PC-9 (cell line): Measurements from ENCODE around the gene ADAMTS2. TPM values are rescaled to one million over a fixed set of nuclear protein-coding genes. Genes with fewer than 3 reads are reported as not detected.

ENCODE experiments used
- BruUV-seq: library from RNA; stranded (reverse); fragments of 400-500 nt; replicated peaks from 2 replicates; lab custom pipeline; 2021; lab: Mats Ljungman, UMichigan
- CTCF ChIA-PET: fragments of 300-600 bp; sonication (Branson Sonifier 250); formaldehyde crosslinking; loops from one replicate; lab custom pipeline; 2022; ENCODE audit warnings: antibody characterized with exemption; lab: Charles Lee
- POLR2A ChIA-PET: fragments of 300-600 bp; sonication (Branson Sonifier 250); formaldehyde crosslinking; loops from one replicate; lab custom pipeline; 2022; ENCODE audit warnings: antibody characterized with exemption; ENCODE audit not compliant: unreplicated experiment; lab: Charles Lee
- DNase-seq, 2 experiments: peaks; one replicate each; pipeline versions ENCODE4 v3.0.0 to v3.0.0-alpha.2; 2015 to 2022; ENCODE audit warnings: mixed read lengths in 1 of 2
- H2AFZ ChIP-seq: fragments of 200-600 bp; sonication (generic); 2 replicates; pipeline ENCODE4 v1.8.1; 2017; ENCODE audit warnings: antibody characterized with exemption
- H3F3A ChIP-seq: fragments of 200-600 bp; sonication (generic); 2 replicates; pipeline ENCODE4 v1.8.1; 2017; ENCODE audit warnings: antibody characterized with exemption, mild to moderate bottlenecking, low read depth; ENCODE audit not compliant: insufficient read depth
- H3K27ac ChIP-seq: fragments of 200-600 bp; sonication (generic); 2 replicates; pipeline ENCODE4 v1.6.1; 2016; ENCODE audit warnings: mixed run types
- H3K27me3 ChIP-seq: fragments of 200-600 bp; sonication (generic); 2 replicates; pipeline ENCODE4 v1.6.1; 2016; ENCODE audit warnings: low read depth, mixed run types; ENCODE audit not compliant: insufficient read depth
- H3K36me3 ChIP-seq: fragments of 200-600 bp; sonication (generic); 2 replicates; pipeline ENCODE4 v1.6.1; 2016; ENCODE audit warnings: low read depth, mixed run types
- H3K4me1 ChIP-seq: fragments of 200-600 bp; sonication (generic); replicated peaks from 2 replicates; pipeline ENCODE4 v1.6.1; 2016; ENCODE audit warnings: mixed run types; ENCODE audit not compliant: insufficient read depth
- H3K4me2 ChIP-seq: fragments of 200-600 bp; sonication (generic); 2 replicates; pipeline ENCODE4 v1.6.1; 2017; ENCODE audit warnings: mixed run types
- H3K4me3 ChIP-seq: fragments of 200-600 bp; sonication (generic); 2 replicates; pipeline ENCODE4 v1.6.1; 2016; ENCODE audit warnings: mixed run types
- H3K79me2 ChIP-seq: fragments of 200-600 bp; sonication (generic); 2 replicates; pipeline ENCODE4 v1.6.1; 2017; ENCODE audit warnings: low read depth, mixed run types
- H3K9me2 ChIP-seq: fragments of 200-600 bp; sonication (generic); 2 replicates; pipeline ENCODE4 v1.8.1; 2017; ENCODE audit warnings: mild to moderate bottlenecking; ENCODE audit not compliant: insufficient read depth
- H3K9me3 ChIP-seq: fragments of 200-600 bp; sonication (generic); 2 replicates; pipeline ENCODE4 v1.8.1; 2016; ENCODE audit warnings: low read depth; ENCODE audit not compliant: insufficient read depth
- H4K20me1 ChIP-seq: fragments of 200-600 bp; sonication (generic); 2 replicates; pipeline ENCODE4 v1.8.1; 2017; ENCODE audit not compliant: insufficient read depth
- CTCF ChIP-seq: fragments of 200-600 bp; sonication (generic); conservative IDR thresholded peaks from 2 replicates; pipeline ENCODE4 v1.6.1; 2017; ENCODE audit warnings: mixed run types, antibody characterized with exemption, mild to moderate bottlenecking, moderate library complexity
- EZH2 ChIP-seq: fragments of 200-600 bp; sonication (generic); IDR thresholded peaks from 2 replicates; pipeline ENCODE4 v1.8.0; 2017; ENCODE audit warnings: antibody characterized with exemption, low read depth
- intact Hi-C: fragments of 100-400 bp; cut with micrococcal nuclease; formaldehyde crosslinking; loops from one replicate; pipeline ENCODE4 v1.10.0; 2022; ENCODE audit not compliant: unreplicated experiment
- total RNA-seq: library from RNA; stranded (reverse); gene quantifications from 2 replicates; pipeline ENCODE4 v1.2.3, GENCODE V29; 2021

Gene ADAMTS2
- total RNA-seq, 1 experiment from 2014 or later, result not detected

- H3K4me2 ChIP-seq, result no peak overlapping the region
- no peak for TF ChIP-seq EZH2
- no peak for TF ChIP-seq CTCF
- BruUV-seq, result no TSS peak
- intact Hi-C loops, result no loop called here
- H3F3A ChIP-seq, result no peaks in the 10 kb centered on the region
- H3K79me2 ChIP-seq, result no peaks in the 10 kb centered on the region
- no peak overlapping the region for H3K4me3 ChIP-seq
- H4K20me1 ChIP-seq, result no peaks in the 10 kb centered on the region
- no peak overlapping the region for H2AFZ ChIP-seq
- H3K4me1 ChIP-seq, result no peaks in the 10 kb centered on the region
- H3K27ac ChIP-seq, result no peak overlapping the region
- DNase-seq, result no peak
- H3K9me2 ChIP-seq, result no peaks in the 10 kb centered on the region
- no peaks in the 10 kb centered on the region for H3K36me3 ChIP-seq
- POLR2A ChIA-PET, result no interaction called here
- peaks cover 2% of the 10 kb centered on the region; the same call in 1 of the 2 replicates for H3K9me3 ChIP-seq
- H3K27me3 ChIP-seq, result peaks cover 100% of the 10 kb centered on the region
- CTCF ChIA-PET, result no interaction called here
Measured at GRCh38 chr5:179180921-179181645, 164.2 kb downstream of the ADAMTS2 start.

GRCh38 chr5:179180061-179180610 lies 165.1 kb downstream of the ADAMTS2 start:
- H4K20me1 ChIP-seq, result no peaks in the 10 kb centered on the region
- peaks cover 2% of the 10 kb centered on the region; the same call in 1 of the 2 replicates for H3K9me3 ChIP-seq
- DNase-seq, result no peak
- no peak overlapping the region for H3K4me3 ChIP-seq
- BruUV-seq, result no TSS peak
- no peaks in the 10 kb centered on the region for H3K9me2 ChIP-seq
- H3K27me3 ChIP-seq, result peaks cover 100% of the 10 kb centered on the region
- POLR2A ChIA-PET, result no interaction called here
- H3K4me1 ChIP-seq, result no peaks in the 10 kb centered on the region
- no peaks in the 10 kb centered on the region for H3K79me2 ChIP-seq
- TF ChIP-seq EZH2, result no peak
- no peak for TF ChIP-seq CTCF
- no peak overlapping the region for H2AFZ ChIP-seq
- H3K4me2 ChIP-seq, result no peak overlapping the region
- H3K27ac ChIP-seq, result no peak overlapping the region
- no peaks in the 10 kb centered on the region for H3F3A ChIP-seq
- CTCF ChIA-PET, result no interaction called here
- no peaks in the 10 kb centered on the region for H3K36me3 ChIP-seq
- intact Hi-C loops, result no loop called here

GRCh38 chr5:179177711-179178575 lies 167.3 kb downstream of the ADAMTS2 start:
- no peaks in the 10 kb centered on the region for H4K20me1 ChIP-seq
- no TSS peak for BruUV-seq
- TF ChIP-seq CTCF, result no peak
- no peak for TF ChIP-seq EZH2
- no peaks in the 10 kb centered on the region for H3K36me3 ChIP-seq
- H3K79me2 ChIP-seq, result no peaks in the 10 kb centered on the region
- H3K4me1 ChIP-seq, result no peaks in the 10 kb centered on the region
- no peaks in the 10 kb centered on the region for H3K9me2 ChIP-seq
- ChIA-PET CTCF (interaction anchor here (0.6 kb wide), 1 partner anchor 102 kb away, joined by 4 read pairs; no protein-coding TSS in a partner anchor), POLR2A (no interaction called here)
- peaks cover 82% of the 10 kb centered on the region for H3K27me3 ChIP-seq
- no peak overlapping the region for H3K4me2 ChIP-seq
- no peaks in the 10 kb centered on the region for H3F3A ChIP-seq
- no peak overlapping the region for H3K4me3 ChIP-seq
- no peak overlapping the region for H2AFZ ChIP-seq
- intact Hi-C loops, result no loop called here
- H3K9me3 ChIP-seq, result peaks cover 2% of the 10 kb centered on the region; the same call in 1 of the 2 replicates
- no peak for DNase-seq
- H3K27ac ChIP-seq, result no peak overlapping the region
